Activated CD8-positive, alpha-beta memory T cell treated with anti-CD3 and anti-CD28 coated beads, Interleukin-2, amount 50 U/mL, for 48 hours (primary cell): ENCODE measurements around the gene GLYATL1.

Experiments
- DNase-seq: peaks from one replicate; pipeline ENCODE4 v3.0.0-alpha.2; 2020

Gene GLYATL1

DNA sequence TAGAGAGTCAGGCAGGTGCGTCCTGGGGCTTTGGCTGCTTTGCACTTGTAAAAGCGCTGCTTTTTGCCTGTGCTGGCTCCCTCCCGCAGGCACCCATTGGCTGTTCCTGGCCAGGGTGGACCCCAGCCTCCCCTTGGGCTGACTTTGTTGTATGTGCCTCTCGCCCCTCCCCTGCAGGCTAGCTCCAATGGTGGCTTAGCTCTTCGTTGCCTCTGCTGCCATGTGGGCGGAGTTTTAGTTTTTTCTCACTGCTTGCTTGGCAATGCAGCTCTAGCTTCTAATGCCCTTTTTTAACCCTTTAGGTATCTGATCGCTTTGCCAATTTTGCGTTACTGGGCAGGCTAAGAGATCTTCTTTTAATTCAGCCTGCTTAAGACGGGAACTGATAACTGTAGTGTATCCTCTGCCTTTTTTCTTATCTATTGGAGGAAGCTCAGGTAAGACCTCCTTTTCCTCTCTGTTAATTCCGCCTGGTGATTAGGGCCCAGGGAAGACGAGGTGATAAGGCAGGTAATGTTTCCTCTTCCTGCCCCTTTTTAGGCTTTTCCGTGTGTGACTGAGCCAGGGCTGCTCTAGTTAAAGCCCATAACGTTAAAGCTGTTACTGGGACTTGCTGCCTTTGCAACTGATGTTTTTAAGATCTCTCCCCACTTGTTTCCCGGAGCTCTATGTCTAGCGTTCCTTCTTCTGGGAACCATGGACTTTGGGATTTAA lies 11.7 kb upstream of the GLYATL1 start:
- DNase-seq: no peak

DNA sequence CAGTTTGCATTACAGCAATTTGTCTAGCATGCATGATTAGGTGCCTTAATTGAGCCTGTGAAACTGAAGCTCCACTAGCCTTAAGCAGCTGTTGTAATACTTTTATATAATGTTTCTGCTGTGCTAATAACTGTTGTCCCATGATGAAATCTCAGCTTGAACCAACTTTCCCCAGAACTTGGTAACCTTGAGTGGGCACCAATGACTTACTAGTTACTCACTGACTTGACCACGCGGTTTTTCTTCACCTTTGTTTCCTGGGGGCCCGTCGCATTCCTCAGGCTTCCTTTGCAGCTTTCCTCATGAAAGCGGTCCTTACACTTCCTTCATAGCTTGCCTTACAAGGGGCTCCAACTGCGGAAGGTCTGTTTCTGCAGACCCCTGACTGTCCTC lies 11.2 kb upstream of the GLYATL1 start:
- DNase-seq: no peak

DNA sequence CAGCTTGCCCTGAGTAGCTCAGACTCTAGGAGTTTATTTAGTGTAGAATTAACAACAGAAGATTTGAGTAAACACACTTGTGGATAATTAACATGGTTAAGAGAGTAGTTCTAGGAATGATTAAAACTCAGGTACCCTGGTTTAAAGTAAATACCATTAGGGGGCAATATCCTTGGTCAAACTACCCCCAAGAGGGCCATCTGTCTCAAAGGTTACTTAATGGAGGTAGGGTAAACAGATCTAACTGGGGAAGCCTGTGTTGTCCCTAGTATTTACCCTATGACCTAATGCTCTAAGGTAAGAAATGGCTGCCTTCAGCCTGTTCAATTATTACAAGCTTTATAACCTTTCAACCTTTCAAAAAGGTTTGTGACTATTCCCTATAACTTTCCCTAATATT lies 10.6 kb upstream of the GLYATL1 start:
- DNase-seq: no peak

DNA sequence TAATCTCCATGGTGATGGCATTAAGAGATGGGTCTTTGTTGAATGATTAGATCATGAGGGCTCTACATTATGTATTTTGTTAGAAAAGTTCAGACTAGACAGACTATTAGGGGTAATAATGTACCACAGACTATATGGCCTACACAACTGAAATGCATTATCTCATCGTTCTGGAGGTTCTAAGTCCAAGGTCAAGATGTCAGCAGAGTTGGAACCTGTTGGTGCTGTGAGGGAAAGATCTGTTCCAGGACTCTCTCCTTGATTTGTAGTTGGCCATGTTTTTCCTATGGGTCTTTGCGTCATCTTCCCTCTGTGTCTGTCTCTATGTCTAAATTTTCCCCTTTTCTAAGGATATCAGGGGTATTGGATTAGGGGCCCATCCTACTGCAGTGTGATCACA lies 8.4 kb upstream of the GLYATL1 start:
- DNase-seq: no peak

DNA sequence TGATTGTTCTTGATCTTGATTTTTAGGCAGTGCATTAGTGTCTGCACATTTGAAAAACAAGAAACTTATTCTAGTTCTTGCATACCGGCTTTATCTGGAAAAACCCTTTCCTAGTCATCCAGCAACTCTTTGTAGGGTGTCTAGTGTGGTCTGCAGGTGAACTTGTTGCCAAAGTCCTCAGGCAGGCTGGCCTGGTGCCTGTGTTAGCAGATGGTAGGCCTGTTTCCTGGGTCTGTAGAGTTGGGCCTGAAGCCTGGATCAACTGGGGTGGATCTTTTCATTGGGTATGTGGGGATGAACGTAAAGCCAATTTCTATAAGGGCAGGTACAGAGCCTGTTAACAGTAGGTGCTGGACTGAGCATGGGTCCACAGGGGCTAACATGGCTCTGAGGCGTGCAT lies 5.6 kb upstream of the GLYATL1 start:
- DNase-seq: no peak

DNA sequence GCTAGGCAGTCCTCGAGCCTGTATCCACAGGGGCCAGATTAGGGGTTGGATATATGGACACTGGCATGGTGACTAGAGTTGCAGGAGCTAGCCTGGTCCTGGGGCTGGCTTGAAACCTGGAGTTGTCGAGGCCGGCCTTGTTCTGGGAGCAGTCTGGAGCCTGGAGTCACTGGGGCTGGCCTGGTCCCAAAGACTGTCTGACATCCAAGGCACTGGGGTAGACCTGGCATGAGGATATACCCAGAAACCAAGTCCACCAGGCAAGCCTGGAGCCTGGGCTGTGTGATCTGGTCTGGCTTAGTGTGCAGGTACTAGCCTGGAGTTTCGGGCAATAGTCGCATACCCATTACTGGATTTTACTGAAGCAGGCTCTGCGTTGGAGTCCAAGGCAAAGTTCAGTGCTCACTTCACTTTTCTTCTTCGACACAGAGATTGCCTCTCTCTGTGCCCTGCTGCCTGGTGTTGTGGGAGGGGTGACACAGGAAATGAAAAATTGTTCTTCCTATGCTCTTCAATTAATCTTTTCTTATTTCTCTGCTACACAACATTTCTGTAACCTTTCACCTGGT lies 4.3 kb upstream of the GLYATL1 start:
- DNase-seq: no peak

DNA sequence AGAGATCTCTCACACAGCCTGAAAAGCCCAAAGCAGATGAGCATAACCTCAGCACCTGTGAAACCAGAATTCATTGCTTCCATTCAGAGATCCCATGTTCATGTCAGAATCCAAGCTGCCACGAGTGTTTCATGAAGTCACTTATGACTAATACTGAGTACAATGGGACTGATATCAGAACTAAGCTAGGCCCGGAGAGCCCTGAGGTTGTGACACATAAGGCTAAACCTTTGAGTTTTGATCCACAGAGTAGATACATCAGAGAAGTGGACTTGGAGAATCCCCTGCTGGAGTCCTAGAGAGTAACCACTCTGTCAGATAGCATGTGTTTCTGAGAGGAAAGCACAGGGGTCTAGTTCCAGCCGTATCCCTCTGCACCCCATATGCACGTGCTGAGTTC lies 890 bp upstream of the GLYATL1 start:
- no peak for DNase-seq

DNA sequence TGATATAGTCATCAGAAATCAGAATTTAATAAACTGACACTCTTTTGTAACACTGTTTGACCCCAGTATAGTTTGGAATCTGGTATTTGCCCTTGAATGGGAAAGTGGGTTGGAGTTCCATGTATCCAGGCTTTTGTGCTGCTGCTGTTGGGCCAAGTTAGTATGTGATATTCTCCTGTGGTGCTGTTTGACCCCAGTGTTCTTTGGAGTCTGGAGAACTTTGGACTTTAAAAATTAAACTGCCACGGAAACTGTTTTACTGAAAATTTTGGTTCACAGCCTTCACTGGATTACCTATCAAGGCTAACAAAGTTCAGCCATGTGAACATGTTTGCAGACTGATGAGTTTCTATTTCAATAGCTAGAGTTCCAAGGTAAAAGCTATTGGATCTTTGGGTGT lies 740 bp downstream of the GLYATL1 start:
- no peak for DNase-seq

DNA sequence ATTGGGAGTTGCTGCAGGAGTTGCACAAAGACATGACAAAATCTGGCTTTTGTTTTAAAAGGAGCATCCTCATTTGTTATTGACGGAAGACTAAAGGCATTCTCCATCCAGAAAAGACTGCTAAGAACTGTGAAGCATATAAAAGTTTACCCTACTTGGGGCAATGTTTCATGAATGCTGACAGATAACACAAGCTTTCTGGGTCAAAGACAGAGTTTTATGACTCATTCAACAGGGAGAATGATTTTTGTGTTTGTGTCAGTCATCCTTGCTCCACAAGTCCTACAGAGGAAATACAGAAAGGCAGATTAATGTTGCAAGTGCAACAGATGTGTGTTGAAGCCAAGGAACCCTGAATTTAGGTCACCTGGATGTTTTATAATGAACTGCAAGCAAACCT lies 2.5 kb downstream of the GLYATL1 start:
- no peak for DNase-seq

DNA sequence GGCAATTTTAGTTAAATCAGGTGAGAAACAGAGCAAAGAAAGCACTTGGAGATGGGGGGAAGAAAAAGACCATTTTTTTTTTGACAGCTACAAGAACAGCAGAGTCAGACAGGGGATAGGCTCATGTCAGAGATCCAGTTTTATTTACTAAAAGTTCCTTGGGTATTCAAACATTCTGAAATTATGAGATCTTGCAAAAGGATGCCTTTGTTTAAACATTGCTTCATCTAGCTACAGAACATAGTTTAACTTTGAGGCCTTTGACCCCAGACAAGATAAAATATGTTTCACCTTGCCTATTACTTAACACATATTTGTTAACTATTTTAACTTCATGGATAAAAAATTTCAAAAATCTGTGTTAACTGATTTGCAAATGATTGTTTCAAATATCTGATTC lies 6.4 kb downstream of the GLYATL1 start:
- DNase-seq: no peak

DNA sequence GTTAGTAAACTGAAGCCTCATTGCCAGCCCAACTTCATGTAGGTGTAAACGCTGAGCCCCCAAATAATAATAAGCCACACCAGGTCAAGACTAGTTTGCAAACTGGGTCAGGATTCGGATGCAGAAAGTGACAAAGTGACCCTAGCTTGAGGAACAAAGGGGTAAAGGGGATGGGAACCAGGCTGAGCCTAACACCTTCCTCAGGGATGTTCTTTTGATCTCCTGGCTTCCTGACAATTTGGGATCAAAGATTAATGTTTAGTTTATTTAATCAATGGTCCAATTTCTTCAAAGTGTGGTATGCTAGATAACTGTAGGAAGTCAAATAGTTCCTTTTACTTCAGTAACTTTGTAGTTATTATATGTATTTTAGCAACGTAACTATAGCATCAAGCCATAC lies 9.9 kb downstream of the GLYATL1 start:
- no peak for DNase-seq

DNA sequence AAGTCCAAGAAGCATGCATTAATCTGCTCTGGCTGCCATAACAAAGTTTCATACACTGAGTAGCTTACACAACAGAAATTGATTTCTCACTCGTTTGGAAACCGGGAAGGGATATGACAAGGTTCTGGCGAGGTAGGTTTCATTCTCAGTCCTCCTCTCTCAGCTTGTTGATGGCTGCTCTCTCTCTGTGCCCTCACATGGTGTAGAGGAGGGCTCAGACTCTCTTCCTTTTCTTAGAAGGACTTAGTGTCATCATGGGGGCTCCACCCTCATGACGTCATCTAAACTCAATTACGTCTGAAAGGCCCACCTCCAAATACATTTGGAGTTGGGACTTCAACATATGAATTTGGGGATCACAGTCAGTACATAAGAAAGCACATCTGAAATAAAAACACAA lies 18.6 kb downstream of the GLYATL1 start:
- no peak for DNase-seq

DNA sequence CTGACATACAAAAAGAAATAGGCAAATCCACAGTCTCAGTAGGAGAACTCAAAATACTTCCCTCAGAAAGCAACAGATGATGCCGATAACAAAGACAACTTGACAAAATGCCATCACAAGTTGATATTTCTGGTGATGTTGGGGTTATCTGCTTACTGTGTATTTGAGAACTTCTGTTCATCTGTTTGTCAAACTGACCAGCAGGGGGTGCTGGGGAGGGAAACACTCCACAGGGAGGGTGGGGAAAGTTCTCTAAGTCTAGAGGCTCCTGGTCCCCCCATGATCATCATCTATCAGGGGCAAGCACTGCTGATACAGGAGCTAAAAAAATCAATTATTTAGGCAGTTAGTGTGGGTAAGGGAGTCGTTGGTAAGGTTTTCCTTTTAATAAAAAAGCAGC lies 19.2 kb downstream of the GLYATL1 start:
- peak; percentile 61 for DNase-seq

DNA sequence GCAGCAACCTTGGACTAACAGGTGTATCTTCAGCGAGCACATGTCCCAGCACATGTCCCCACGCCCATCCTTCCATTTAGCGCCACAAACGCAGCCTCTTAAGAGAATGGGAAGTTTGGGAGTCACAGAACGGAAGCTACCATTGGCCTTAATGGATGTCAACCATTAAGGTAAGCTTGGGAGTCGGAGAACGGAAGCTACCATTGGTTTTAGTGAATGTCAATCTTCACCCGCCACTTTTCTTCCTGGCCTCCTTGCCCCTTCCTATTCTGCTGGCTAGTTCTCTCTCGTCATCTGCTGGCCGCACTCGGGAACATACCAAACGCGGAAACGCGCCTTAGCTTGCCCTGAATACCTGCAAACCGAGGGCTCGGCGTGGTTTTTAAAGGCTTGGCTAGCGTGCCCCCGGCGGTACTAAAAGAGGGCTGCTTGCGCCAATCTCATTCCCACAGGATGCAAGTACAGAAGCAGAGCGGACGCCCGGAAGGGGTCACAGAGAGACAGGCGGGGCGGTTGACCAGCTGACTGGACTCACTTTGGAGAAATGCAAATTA lies 24.3 kb downstream of the GLYATL1 start:
- DNase-seq: no peak

DNA sequence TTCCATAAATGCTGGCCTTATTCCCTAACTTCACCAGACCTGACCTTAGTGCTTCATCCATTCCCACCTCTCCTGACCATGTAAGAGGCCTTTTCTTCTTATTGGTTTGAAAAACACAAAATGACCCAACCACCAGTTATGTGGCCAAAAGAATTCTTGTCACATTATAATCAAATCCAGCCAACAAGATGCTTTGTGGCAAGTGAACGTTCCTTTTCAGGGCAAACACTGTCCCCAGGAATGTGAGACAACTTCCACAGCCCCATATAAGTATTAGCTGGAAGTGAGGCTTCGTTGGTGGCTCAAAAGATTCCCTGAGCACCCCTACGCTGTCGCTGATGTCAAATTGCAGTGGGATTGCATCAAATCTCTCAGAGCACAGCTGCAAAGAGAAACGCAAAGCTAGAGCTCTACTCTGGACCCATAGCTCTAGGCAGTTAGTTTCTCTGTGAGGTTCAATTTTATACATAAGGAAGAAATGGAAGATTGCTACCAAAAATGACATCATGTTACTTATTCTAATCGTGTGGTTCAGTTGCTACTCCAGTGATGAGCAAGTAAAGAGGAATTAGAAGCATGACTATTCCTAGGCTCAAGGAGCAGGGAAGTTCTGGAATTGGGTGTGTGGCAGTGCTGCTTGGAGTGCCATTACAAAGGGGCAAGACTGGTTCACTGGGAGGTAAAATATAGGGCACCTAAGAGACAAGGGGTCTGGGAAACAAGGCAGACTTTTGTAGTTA lies 26.1 kb downstream of the GLYATL1 start:
- DNase-seq: no peak

DNA sequence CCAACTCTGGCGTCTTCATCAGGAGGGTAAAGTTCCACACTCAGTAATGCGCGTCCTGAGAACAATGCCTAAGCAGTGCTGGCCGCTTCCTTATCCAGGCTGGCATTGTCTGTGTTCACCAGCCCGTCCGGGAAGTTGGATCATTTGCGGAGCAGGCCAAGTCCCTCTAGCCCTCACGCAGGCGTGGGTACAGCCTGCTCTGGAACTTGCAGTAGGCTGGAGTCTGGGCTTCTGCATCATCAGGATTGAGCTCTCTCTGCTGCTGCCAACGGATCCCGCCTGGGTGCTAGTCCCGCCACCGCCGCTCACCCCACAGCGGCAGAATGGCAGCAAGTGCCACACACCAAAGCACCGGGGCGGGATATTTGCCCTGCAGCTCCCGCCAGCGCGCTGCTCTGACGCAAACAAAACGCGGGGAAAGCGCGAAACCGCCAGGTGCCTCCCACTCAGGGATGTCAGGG lies 29.0 kb downstream of the GLYATL1 start:
- DNase-seq: no peak

DNA sequence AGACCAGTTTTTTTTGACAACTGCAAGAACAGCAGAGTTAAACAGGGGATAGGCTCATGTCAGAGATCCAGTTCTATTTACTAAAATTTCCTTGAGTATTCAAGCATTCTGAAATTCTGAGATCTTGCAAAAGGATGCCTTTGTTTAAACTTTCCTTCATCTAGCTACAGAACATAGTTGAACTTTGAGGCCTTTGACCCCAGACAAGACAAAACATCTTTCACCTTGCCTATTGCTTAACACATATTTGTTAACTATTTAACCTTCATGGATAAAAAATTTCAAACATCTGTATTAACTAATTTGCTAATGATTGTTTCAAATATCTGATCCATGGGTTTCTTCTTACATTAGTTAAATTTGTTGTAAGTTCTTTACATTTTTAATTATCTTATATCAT lies 38.2 kb downstream of the GLYATL1 start:
- DNase-seq: no peak

DNA sequence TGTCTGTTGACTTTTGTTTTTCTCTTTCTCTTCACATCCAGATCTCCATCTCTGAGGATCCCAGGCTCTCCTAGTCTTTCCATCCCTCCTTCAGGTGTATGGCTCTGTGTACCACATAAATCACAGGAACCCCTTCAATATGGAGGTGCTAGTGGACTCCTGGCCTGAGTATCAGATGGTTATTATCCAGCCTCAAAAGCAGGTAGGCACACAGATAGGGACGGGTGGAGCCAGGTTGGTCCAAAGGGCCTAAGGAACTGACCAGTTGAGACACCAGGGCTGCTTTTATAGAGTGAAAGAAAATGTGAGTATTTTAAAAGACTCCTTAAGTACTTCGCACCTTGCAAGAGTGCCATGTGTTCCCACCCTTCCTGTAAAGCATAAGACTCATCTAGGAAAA lies 39.9 kb downstream of the GLYATL1 start:
- DNase-seq: no peak

DNA sequence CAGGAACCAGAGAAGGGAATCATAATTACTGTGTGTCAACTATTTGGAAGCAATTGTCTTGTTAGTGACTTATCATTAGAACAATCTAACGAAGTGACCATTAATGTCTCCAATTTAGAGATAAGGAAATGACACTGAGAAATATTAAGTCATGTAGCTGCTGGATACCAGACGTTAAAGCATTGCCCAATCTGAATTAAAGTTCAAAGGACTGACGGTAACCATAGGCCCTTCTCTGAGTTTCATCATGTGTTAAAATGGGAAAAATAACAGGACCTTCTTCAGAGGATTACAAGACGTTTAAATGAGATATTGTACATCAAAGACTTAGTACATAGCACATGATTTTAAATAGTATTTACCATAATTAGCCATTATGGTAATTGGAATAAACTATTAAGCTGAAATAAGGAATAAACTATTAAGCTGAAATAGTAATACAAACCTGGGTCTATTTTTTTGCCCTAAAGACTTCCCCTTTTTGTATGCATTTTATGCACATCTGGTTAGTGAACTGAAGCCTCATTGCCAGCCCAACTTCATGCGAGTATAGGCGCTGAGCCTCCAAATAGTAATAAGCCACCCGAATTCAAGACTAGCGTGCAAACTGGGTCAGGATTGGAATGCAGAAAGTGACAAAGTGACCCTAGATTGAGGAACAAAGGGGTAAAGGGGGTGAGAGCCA lies 41.0 kb downstream of the GLYATL1 start:
- no peak for DNase-seq

DNA sequence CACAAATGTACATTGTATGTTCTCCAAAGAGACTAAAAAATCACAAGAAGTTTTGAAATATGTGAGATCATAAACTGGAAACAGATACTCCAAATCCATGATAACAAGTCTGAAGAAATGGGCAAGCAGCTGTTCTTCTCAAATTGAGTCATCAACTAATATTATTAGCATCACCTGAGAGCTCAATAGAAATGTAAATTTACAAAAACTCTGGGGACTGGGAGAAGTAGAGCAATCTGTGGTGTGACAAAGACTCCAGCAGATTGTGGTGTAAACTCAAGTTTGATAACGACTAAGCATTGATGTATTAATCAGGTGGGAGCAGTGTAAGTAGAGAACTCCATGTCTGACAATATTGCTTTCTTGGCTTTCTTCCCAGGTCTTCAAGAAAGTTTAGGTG lies 53.2 kb downstream of the GLYATL1 start:
- no peak for DNase-seq

DNA sequence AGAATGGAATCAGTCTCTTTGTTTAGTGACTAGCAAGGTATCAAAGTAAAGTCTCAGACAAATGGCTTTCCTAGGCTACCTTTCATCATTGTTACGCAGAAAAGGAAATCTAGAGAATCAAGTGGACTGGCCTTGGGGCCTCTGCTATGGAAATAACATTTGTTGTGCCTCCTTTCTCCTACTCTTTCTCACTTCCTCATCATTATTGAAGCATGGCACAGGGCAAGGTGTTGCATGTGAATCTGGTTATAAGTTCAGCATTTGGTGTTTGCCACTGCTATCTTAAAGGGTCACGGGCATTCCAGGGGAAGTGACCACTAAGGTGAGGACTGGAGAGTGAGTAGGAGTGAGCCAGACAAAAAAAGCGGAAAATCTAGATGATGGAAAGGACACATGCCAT lies 54.9 kb downstream of the GLYATL1 start:
- no peak for DNase-seq

DNA sequence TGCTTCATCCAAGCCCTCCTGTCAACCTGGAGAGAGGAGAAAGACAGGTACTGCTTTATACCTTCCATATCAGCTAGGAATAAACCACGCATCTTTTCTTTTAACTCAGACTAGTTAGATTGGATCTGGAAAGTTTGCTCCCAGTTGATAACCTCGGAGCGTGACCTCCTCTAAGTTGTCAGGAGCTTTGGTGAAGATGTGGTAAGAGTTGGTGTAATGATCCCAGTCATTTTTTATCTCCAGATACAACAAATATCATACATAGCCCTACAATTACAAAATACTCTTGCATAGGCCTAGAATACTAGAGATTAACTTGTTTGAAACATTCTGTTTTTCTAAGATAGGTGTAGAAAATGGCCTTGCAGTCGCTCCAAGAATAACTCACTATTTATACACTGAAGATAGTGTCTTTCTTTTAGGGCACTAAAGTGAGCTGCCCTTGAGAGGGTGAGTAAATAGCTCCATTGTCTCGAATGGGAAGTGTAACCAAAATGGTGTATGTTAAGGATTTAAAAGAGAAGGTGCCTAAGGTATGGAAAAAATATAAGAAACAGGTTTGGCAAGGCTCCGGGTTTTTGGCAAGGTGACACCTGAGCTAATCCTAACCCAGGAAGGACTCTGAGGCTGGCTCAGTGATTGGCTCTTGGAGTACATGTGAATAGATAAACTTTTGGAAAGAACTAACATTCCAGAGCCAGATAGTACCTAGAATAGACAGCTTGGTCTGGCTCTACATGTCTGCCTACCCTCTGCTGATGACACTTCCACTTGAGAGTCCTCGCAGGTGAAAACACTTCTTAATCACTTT lies 59.4 kb downstream of the GLYATL1 start:
- DNase-seq: no peak

DNA sequence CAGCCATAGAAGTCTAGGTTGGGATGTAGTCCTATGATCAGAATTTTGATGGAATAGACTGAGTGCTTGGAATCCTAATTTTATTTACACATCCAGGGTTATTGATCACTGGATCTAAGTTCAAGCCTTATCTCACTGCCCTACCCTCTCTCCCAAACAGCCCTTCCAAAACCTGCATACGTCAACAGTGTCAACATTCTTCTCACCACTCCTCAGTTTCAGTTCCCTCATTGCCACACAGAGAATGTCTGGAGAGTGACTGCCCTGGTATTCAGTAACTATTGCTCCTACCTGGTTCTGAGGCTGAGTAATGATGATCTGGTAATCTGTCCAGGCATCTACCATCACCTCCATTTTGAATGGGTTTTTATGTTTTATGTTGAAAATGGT lies 60.0 kb downstream of the GLYATL1 start:
- DNase-seq: no peak
